Measurements from ENCODE around the gene SEZ6L. TPM values are rescaled to one million over a fixed set of nuclear protein-coding genes. Genes with fewer than 3 reads are reported as not detected.

Gene SEZ6L
- total RNA-seq, 4 donors from 2014 or later = 0.27 to 0.57 TPM; not detected in 2

DNA sequence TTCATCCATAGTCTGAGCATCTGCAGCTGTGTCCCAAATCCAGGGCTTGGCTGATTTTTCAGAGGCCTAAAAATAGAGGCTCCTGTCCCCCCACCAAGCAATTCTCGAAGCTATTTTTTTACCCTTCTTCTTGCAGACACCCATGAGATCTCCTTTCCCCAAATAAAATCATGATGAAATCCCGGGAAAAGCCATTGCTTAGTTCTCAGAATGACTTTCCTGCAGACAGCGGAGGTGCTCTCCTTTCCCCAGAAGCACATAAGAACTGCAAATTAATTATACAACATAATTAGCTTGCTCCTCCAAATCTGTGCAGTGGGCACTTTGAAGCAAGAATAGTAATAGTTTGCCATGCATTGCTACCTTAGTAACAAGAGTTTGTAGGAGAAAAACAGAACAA, 176.2 kb downstream of the SEZ6L start:
- H3K9me3 ChIP-seq = peaks cover 0 to 6% (median 0%) of the 10 kb centered on the region in 4 donors
- TF ChIP-seq, protein P1, sequence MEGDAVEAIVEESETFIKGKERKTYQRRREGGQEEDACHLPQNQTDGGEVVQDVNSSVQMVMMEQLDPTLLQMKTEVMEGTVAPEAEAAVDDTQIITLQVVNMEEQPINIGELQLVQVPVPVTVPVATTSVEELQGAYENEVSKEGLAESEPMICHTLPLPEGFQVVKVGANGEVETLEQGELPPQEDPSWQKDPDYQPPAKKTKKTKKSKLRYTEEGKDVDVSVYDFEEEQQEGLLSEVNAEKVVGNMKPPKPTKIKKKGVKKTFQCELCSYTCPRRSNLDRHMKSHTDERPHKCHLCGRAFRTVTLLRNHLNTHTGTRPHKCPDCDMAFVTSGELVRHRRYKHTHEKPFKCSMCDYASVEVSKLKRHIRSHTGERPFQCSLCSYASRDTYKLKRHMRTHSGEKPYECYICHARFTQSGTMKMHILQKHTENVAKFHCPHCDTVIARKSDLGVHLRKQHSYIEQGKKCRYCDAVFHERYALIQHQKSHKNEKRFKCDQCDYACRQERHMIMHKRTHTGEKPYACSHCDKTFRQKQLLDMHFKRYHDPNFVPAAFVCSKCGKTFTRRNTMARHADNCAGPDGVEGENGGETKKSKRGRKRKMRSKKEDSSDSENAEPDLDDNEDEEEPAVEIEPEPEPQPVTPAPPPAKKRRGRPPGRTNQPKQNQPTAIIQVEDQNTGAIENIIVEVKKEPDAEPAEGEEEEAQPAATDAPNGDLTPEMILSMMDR (IDR thresholded peaks at IDR 0.05) = no peak
- no peak for TF ChIP-seq POLR2A (IDR thresholded peaks at IDR 0.05)
- no peak overlapping the region for H3K4me3 ChIP-seq
- H3K27me3 ChIP-seq = no peaks in the 10 kb centered on the region
- no peak overlapping the region for H3K27ac ChIP-seq
- no peaks in the 10 kb centered on the region for H3K4me1 ChIP-seq
- no peak for DNase-seq
- H3K36me3 ChIP-seq = no peaks in the 10 kb centered on the region

DNA sequence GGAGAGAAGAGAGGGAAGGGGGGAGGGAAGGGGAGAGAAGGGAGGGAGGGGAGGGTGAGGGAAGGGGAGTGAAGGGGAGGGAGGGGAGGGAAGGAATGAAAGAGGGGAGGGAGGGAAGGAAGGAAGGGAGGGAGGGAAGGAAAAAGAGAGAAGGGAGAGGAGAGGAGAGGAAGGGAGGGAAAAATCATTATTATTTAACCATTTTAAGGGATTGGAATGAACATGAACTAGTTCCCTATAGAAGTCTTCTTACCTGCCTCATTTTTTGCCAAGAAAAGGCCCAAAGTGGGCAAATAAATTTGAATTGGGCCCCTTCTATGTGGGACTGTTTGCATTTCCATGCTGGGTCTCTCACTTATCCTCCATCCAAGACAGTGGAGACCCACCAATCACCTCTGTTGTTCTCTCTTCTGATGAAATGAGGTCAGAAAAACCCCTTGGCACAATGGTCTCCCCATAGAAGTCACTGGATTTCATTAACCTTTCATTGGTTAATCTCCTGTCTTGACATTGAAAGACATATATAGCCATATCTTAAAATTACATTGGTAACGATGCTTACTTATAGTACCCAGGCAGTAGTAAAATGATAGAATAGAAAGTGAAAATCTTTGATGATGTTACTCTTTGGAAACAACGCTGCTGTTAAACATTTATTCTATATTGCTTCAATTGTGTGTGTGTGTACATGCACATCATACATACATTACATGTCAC, 179.7 kb downstream of the SEZ6L start:
- DNase-seq = no peak
- H3K9me3 ChIP-seq = peaks cover 0 to 6% (median 0%) of the 10 kb centered on the region in 4 donors
- H3K4me1 ChIP-seq = no peaks in the 10 kb centered on the region
- H3K4me3 ChIP-seq = no peak overlapping the region
- no peak for TF ChIP-seq POLR2A (IDR thresholded peaks at IDR 0.05)
- TF ChIP-seq, protein P1 (IDR thresholded peaks at IDR 0.05) = no peak
- H3K27me3 ChIP-seq = no peaks in the 10 kb centered on the region
- H3K36me3 ChIP-seq = no peaks in the 10 kb centered on the region
- no peak overlapping the region for H3K27ac ChIP-seq

DNA sequence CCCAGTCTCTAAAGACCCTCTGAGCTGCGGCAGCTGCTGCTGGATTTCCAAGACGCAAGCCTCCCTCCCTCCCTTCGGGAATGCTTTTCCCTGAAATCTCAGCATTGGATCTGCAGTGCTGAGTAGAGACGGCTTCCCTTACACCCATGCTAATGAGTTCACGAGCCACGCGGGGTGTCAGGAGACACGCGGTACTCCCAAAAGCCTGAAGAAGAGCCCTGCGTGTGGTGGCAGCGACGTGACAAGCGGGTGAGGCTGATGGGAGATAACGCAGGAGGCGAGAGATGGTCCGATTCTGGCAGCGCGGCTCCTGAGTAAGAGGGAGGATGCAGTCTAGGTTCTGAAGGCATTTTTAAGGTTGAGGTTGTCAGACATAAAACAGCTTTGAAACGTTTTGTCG, 185.4 kb downstream of the SEZ6L start:
- no peak for DNase-seq
- Histone ChIP-seq H3K27me3 (no peaks in the 10 kb centered on the region), H3K9me3 (no peaks in the 10 kb centered on the region), H3K4me3 (no peak overlapping the region), H3K36me3 (no peaks in the 10 kb centered on the region), H3K27ac (no peak overlapping the region), H3K4me1 (no peaks in the 10 kb centered on the region)
- no peak for TF ChIP-seq POLR2A (IDR thresholded peaks at IDR 0.05)
- TF ChIP-seq, protein P1 (IDR thresholded peaks at IDR 0.05) = no peak

DNA sequence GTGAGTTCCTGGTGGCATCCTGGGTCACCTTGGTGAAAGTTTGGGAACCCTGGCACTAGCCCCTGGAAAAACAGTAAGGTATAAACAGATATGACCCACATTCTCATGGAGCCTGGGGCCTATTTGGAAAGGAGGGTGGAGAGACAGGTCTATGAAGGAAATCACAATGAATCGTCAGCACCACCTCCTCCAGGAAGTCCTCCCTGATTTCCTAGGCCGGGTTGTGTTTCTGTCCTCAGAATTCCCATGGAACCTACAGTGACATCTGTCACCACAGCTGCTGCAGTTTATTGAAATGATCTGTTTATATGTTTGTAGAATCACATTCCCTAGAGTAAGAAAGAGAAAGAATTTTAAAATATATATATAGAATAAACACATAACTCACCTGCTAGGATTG, 188.0 kb downstream of the SEZ6L start:
- no peak overlapping the region for H3K27ac ChIP-seq
- no peak for DNase-seq
- H3K4me1 ChIP-seq = peaks cover 0 to 7% (median 1%) of the 10 kb centered on the region in 4 donors
- no peaks in the 10 kb centered on the region for H3K27me3 ChIP-seq
- H3K36me3 ChIP-seq = no peaks in the 10 kb centered on the region
- no peak overlapping the region for H3K4me3 ChIP-seq
- H3K9me3 ChIP-seq = no peaks in the 10 kb centered on the region
- TF ChIP-seq, protein P1 (IDR thresholded peaks at IDR 0.05) = no peak
- no peak for TF ChIP-seq POLR2A (IDR thresholded peaks at IDR 0.05)

DNA sequence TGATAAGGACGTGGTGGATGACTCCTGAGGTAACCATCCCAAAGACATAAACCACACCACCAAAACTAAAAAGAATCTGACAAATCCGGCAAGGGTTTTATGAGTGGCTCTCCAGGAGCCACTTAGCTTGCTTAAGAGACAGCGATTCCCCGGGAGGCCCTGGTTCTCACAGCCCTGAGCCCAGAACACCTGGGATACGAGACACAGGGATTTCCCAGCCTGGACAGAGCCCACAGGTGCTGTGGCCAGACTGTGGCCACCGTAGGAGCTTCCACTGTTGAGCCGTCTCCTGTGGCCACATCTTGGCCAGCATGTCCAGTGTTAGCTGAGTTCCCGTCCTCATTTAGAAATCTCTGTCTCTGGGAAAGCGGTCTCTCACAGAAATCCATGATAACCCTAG, 188.6 kb downstream of the SEZ6L start:
- H3K27me3 ChIP-seq = no peaks in the 10 kb centered on the region
- H3K27ac ChIP-seq = no peak overlapping the region
- peaks cover 0 to 7% (median 1%) of the 10 kb centered on the region in 4 donors for H3K4me1 ChIP-seq
- DNase-seq = no peak
- H3K4me3 ChIP-seq = no peak overlapping the region
- H3K36me3 ChIP-seq = no peaks in the 10 kb centered on the region
- no peaks in the 10 kb centered on the region for H3K9me3 ChIP-seq
- no peak for TF ChIP-seq POLR2A (IDR thresholded peaks at IDR 0.05)
- TF ChIP-seq, protein P1 (IDR thresholded peaks at IDR 0.05) = no peak
